LNCAP (cell line): ENCODE results near the gene TACR1.

Experiments
- CTCF ChIP-seq: fragments of 450-650 bp; IDR thresholded peaks from 2 replicates; pipeline ENCODE4 v1.5.1; 2017; ENCODE audit warnings: mild to moderate bottlenecking

The TACR1 gene

GRCh38 chr2:75226617-75227016, 27.3 kb upstream of the TACR1 start:
- TF ChIP-seq CTCF = no peak

GRCh38 chr2:75226099-75226498, 26.8 kb upstream of the TACR1 start:
- no peak for TF ChIP-seq CTCF

GRCh38 chr2:75224636-75225094, 25.3 kb upstream of the TACR1 start:
- TF ChIP-seq CTCF = no peak

- TF ChIP-seq CTCF = no peak
These were observed 23.2 kb upstream of the TACR1 start for GRCh38 chr2:75222527-75222926.

- no peak for TF ChIP-seq CTCF
These were observed 22.5 kb upstream of the TACR1 start for GRCh38 chr2:75221862-75222261.

- no peak for TF ChIP-seq CTCF
These were observed 12.0 kb upstream of the TACR1 start for GRCh38 chr2:75211266-75211770.

GRCh38 chr2:75210409-75210808, 11.1 kb upstream of the TACR1 start:
- TF ChIP-seq CTCF = no peak

GRCh38 chr2:75208738-75209137, 9.4 kb upstream of the TACR1 start:
- TF ChIP-seq CTCF = no peak
